Bone marrow (tissue), 2 donors: ENCODE data around the gene DHRS2.
"Not testable (repeated sequence)": the region's sequence is repeated elsewhere in the genome, so short reads cannot be mapped to it uniquely, and the experiment has no call there.

ENCODE experiments used
- DNase-seq, 2 donors: peaks; one replicate each; lab custom pipeline; 2025; lab: John Stamatoyannopoulos, UW

DHRS2 gene

DNA sequence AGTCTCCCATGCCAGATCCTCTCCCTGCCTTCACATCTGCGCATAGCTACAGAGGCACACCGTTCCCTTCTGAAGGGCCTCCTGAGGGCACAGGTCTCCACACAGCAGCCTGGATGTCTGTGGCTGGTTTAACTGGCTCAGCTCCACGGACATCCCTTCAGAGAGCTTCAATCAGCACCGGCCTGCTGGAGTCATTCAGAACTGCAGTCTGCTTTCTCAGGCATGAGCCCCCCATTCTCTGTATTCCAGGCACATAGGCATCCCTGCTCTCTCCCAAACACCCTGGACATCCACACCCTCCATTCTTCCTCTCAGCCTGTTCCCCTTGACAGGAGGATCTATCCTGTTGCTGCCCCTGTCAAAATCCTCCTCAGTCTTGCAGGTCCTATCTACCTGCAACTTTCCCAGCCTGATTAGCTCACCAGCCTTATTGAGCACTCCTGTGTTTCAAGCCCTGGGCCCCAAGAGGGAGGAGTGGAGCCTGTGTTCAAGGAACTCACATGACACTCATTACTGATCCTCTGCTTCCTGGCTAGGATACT, 2.9 kb upstream of the DHRS2 start:
- no peak for DNase-seq

- not testable (repeated sequence) for DNase-seq
Measured at GRCh38 chr14:23634698-23635412, 1.3 kb upstream of the DHRS2 start.

GRCh38 chr14:23637312-23637654, 1.1 kb downstream of the DHRS2 start:
- not testable (repeated sequence) for DNase-seq

GRCh38 chr14:23637655-23638413, 1.7 kb downstream of the DHRS2 start:
- not testable (repeated sequence) for DNase-seq

GRCh38 chr14:23638414-23639047, 2.4 kb downstream of the DHRS2 start:
- DNase-seq, result no peak

GRCh38 chr14:23639048-23639890, 3.1 kb downstream of the DHRS2 start:
- DNase-seq, result no peak

- no peak for DNase-seq
Measured at GRCh38 chr14:23639891-23640523, 3.8 kb downstream of the DHRS2 start.

- DNase-seq, result no peak
Measured at GRCh38 chr14:23640524-23641141, 4.5 kb downstream of the DHRS2 start.

DNA sequence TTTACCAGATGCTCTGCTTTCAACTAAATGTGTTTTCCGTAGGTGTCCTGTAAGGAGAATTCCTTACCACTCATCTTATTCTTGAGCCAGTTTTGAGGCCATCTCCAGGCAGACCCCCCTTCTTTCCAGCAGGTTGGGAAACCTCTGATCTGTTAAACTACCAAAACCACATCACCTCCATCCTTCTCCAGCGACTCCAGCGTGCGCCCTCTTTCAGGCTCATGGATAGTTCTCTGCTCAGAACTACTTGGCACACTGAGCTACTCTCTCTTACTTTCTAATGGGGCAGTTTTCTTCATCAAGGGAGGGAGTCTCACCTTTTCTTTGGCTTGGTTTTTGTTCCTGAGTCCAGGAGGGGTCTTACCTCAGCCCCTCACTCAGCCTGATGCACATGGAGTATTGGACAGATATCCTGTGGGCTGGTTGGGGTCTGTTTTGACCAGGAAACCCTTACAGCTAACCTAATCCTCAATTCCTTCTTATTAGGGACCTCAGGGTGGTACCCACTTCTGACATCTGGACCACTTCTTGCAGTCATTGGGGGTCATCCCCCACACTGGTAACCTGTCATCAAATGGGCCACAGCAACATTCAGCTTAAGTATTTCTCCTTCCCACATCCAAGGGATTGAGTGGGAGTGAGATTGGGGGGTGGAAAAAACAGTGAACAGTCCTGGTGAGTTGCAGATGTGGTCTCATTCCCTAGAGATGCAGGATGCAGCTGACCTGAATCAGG, 5.2 kb downstream of the DHRS2 start:
- no peak for DNase-seq

- no peak for DNase-seq
Measured at GRCh38 chr14:23641915-23642588, 5.9 kb downstream of the DHRS2 start.

DNA sequence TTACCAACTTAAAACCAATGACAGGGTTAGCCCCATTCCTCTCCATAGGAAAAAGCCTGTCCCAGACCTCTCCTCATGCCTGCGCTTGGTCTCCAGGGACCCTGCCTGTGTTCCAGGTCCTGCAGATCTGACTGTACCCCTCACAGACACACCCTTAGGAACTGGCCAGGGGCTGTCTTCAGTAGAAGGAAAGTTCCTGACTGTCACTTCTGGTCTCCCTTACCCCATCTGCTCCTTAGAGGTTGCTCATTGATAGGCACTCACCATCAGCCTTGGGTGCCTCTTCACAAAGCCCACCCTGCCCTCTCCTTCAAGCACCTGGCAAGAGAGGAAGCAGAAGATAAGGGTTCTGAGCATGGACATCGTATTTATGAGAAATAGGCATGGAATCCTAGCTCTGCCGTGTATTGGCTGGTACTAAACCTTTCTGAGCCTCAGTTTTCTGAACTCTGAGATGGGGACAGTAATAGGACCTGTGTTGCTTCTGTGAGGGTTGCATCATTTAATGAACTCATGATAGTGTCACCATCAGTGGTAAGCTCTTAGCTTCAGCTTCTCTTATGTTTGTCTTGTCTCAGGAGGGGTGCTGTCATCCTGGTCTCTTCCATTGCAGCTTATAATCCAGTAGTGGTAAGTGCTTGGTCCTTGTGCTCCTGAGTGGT, 7.5 kb downstream of the DHRS2 start:
- DNase-seq, result no peak

GRCh38 chr14:23644195-23644918, 8.2 kb downstream of the DHRS2 start:
- DNase-seq, result no peak

DNA sequence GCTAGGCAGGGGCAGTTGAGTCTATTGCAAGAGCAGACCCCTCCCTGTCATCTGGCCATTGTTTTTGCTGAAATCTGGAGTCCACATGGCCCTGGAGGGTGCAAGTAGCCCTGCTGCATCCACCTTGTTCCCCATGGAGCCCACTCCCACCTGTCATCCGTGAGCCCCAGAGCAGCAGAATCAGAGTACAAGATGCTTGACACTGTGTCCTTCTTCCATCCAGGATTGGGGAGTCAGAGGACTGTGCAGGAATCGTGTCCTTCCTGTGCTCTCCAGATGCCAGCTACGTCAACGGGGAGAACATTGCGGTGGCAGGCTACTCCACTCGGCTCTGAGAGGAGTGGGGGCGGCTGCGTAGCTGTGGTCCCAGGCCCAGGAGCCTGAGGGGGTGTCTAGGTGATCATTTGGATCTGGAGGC, 8.8 kb downstream of the DHRS2 start:
- DNase-seq, result no peak

GRCh38 chr14:23645504-23645811, 9.3 kb downstream of the DHRS2 start:
- DNase-seq, result no peak

GRCh38 chr14:23645812-23646647, 9.9 kb downstream of the DHRS2 start:
- no peak for DNase-seq

DNA sequence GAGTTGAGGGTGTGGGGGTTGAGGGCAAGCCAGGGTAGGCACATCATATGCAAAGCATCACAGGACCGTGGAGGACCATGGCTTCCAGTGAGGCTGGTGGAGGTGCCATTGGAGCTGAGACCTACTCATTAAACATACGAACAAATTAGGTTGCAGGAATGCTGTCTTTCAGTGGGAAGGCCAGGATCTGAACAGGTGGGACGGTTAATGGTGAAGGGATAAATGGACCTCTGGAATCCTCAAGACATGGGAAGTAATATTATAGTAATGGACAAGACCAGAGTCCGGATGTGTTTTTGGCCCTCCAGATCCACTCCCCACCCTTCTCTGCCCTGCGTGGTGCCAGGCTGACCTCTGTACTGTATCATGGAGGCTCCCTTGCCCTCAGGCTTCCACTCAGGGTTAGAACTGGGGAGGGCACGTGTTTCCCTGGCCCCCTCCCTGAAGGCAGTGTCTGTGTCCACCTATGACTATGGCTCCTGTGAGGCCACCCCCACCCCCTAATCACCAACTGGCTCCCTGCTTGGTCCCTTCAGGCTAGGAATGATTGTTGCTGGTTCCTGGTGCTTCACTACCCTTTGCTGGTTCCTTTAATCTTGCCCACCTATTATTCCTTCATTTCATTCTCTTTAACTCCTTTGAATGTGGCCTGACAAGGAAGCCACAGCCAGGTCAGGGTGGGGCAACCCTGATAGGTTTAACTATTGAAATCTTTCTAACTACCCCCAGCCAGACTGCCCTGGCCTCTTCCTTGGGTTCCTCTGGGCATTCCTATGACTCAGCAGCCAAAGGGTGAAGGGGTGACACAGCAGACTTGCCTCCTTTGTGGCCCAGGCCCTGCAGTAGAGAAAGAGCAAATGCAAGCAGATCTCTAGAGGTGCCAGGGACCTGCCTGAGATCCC, 10.7 kb downstream of the DHRS2 start:
- no peak for DNase-seq

GRCh38 chr14:23647619-23648018, 11.5 kb downstream of the DHRS2 start:
- no peak for DNase-seq
